GM12801 (cell line): ENCODE data around the gene GDF2.

Experiments used
- CTCF ChIP-seq: IDR thresholded peaks from one replicate; pipeline ENCODE4 v1.5.1; 2011; ENCODE audit warnings: control low read depth; ENCODE audit not compliant: insufficient read length; ENCODE audit errors: extremely low read depth

GDF2 gene

GRCh38 chr10:47323636-47324296, 1.5 kb downstream of the GDF2 start:
- TF ChIP-seq CTCF, result no peak

GRCh38 chr10:47325303-47326291, 3.3 kb downstream of the GDF2 start:
- no peak for TF ChIP-seq CTCF

- no peak for TF ChIP-seq CTCF
Measured at GRCh38 chr10:47326306-47326926, 4.2 kb downstream of the GDF2 start.

- no peak for TF ChIP-seq CTCF
Measured at GRCh38 chr10:47326927-47327330, 4.7 kb downstream of the GDF2 start.

GRCh38 chr10:47329855-47330254, 7.6 kb downstream of the GDF2 start:
- no peak for TF ChIP-seq CTCF

- TF ChIP-seq CTCF, result no peak
Measured at GRCh38 chr10:47330366-47330765, 8.1 kb downstream of the GDF2 start.

- no peak for TF ChIP-seq CTCF
Measured at GRCh38 chr10:47330804-47331203, 8.6 kb downstream of the GDF2 start.
